Activated CD4-positive, alpha-beta memory T cell treated with anti-CD3 and anti-CD28 coated beads, Interleukin-2, amount 10 ng/mL, durations not matched to agents 7 days and 5 days (primary cell): ENCODE data around the gene LRRC2. TPM values are rescaled to one million over a fixed set of nuclear protein-coding genes. Genes with fewer than 3 reads are reported as not detected.
"Not testable (repeated sequence)": the region's sequence is repeated elsewhere in the genome, so short reads cannot be mapped to it uniquely, and the experiment has no call there.

Experiments
- CTCF ChIA-PET: fragments of 350-600 bp; sonication (Branson Sonifier 250); formaldehyde crosslinking; loops from one replicate; lab custom pipeline; 2021; ENCODE audit warnings: antibody characterized with exemption, inconsistent platforms; lab: Charles Lee
- POLR2A ChIA-PET: fragments of 350-600 bp; sonication (Branson Sonifier 250); formaldehyde crosslinking; loops from one replicate; lab custom pipeline; 2021; ENCODE audit warnings: antibody characterized with exemption; lab: Charles Lee
- DNase-seq: peaks from one replicate; pipeline ENCODE4 v3.0.0-alpha.2; 2020
- H3K27ac Mint-ChIP-seq: one replicate; pipeline ENCODE4 v1.8.0; 2021; ENCODE audit warnings: mild to moderate bottlenecking, mixed read lengths
- H3K27me3 Mint-ChIP-seq: one replicate; pipeline ENCODE4 v1.8.0; 2021; ENCODE audit warnings: mixed read lengths
- H3K36me3 Mint-ChIP-seq: one replicate; pipeline ENCODE4 v1.8.0; 2021; ENCODE audit warnings: low read depth, mixed read lengths
- H3K4me1 Mint-ChIP-seq: one replicate; pipeline ENCODE4 v1.8.0; 2021; ENCODE audit warnings: mixed read lengths
- H3K4me3 Mint-ChIP-seq: one replicate; pipeline ENCODE4 v1.8.0; 2021; ENCODE audit warnings: mild to moderate bottlenecking, mixed read lengths
- H3K9me3 Mint-ChIP-seq: one replicate; pipeline ENCODE4 v1.8.0; 2021; ENCODE audit warnings: mixed read lengths
- total RNA-seq, 2 experiments: library from RNA; stranded (reverse); gene quantifications; one replicate each; pipeline ENCODE4 v1.2.3, GENCODE V29; 2021

The LRRC2 gene
- total RNA-seq, 2 experiments from 2014 or later = 0.35 to 0.43 TPM

DNA sequence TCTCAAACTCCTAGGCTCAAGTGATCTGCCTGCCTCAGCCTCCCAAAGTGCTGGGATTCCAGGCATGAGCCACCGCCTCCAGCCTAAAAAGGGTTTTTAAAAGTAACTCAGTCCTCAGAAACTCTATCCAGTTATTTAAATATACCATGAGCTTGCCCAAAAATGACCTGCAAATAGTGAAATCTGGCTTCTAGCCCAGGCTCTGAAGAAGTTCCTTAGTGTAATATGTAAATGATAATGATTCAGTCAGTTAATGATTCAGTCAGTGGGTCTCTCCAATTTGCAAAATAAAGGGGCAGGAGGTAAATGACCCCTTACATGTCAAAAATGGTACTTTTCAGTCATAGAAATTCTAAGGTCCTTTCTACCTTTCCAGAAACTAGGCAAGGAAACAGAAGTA, 28.8 kb downstream of the LRRC2 start:
- DNase-seq = no peak
- H3K9me3 Mint-ChIP-seq = no peaks in the 10 kb centered on the region
- no peak overlapping the region for H3K4me3 Mint-ChIP-seq
- H3K27ac Mint-ChIP-seq = peak overlapping the region; percentile 83
- H3K27me3 Mint-ChIP-seq = peaks cover 20% of the 10 kb centered on the region
- H3K36me3 Mint-ChIP-seq = peaks cover 16% of the 10 kb centered on the region
- peaks cover 69% of the 10 kb centered on the region for H3K4me1 Mint-ChIP-seq
- POLR2A ChIA-PET = interaction anchor here (1.4 to 2.4 kb wide), 2 partner anchors 23 to 48 kb away, joined by 3 to 21 read pairs; no protein-coding TSS in a partner anchor
- CTCF ChIA-PET = interaction anchor here (2.4 to 3.6 kb wide), 4 partner anchors 12 to 92 kb away, joined by 6 to 65 read pairs (median 10); no protein-coding TSS in a partner anchor

DNA sequence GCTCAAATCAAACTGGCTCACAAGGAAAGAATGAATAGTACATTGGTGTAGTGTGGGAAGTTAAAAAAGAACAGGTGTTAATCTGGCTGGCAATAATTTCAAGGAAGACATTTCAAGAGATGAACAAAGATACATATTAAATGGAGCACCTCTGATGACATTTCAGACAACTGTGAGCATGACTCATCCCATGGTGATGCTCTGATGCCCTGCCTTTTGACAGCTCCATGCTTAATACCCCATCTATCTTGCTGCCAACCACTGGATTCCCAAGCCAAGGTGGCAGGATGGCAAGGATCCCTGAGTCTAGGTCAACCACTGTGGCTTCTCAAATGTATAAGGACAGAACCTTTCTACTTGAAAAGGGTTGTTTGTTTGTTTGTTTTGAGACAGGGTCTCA, 29.3 kb downstream of the LRRC2 start:
- peaks cover 63% of the 10 kb centered on the region for H3K4me1 Mint-ChIP-seq
- no peak overlapping the region for H3K4me3 Mint-ChIP-seq
- no peaks in the 10 kb centered on the region for H3K9me3 Mint-ChIP-seq
- peaks cover 21% of the 10 kb centered on the region for H3K27me3 Mint-ChIP-seq
- CTCF ChIA-PET = interaction anchor here (3.1 kb wide), 1 partner anchor 93 kb away, joined by 14 read pairs; no protein-coding TSS in a partner anchor
- no peak for DNase-seq
- H3K27ac Mint-ChIP-seq = peak overlapping the region; percentile 30
- POLR2A ChIA-PET = no interaction called here
- H3K36me3 Mint-ChIP-seq = peaks cover 16% of the 10 kb centered on the region

DNA sequence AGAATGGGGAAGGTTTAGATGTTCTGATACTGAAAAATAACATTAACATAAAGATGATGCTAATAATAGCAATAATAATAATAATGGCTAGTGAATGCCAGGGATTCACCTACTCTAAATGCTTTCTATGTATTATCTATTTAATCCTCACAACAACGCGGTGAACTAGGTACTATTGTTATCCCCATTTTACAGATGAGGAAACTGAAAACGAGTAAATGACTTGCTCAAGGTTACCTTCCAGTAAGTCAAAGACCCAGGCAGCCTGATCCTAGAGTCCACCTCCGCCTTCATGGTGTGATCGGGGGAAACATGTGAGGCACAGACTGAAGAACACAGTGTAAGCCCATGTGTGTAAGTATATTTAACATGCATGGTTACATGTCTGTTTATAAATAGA, 30.4 kb downstream of the LRRC2 start:
- peaks cover 57% of the 10 kb centered on the region for H3K4me1 Mint-ChIP-seq
- POLR2A ChIA-PET = no interaction called here
- H3K36me3 Mint-ChIP-seq = peaks cover 16% of the 10 kb centered on the region
- no peak for DNase-seq
- H3K27ac Mint-ChIP-seq = no peak overlapping the region
- H3K4me3 Mint-ChIP-seq = no peak overlapping the region
- peaks cover 28% of the 10 kb centered on the region for H3K27me3 Mint-ChIP-seq
- H3K9me3 Mint-ChIP-seq = no peaks in the 10 kb centered on the region
- CTCF ChIA-PET = no interaction called here

DNA sequence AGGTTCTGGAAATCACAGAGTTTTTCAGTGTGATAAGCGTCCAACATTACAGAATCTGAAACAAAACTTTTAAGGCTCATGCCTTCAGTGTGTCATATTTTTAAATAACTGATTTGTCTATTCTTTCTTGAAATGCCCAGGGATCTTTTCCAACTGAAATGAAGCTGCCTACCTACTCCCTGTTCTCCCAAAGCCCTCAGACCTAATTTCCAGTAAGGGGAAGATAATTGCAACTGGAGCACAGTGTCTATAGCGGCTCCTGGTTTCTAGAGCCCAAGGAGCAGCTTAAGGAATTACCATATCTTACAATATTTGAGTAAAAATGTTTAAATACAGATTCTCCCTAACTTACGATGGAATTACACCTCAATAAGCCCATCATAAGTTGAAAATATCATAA, 33.0 kb downstream of the LRRC2 start:
- peaks cover 16% of the 10 kb centered on the region for H3K36me3 Mint-ChIP-seq
- no peak overlapping the region for H3K4me3 Mint-ChIP-seq
- ChIA-PET CTCF (no interaction called here), POLR2A (no interaction called here)
- H3K27ac Mint-ChIP-seq = no peak overlapping the region
- DNase-seq = no peak
- H3K27me3 Mint-ChIP-seq = peaks cover 33% of the 10 kb centered on the region
- no peaks in the 10 kb centered on the region for H3K9me3 Mint-ChIP-seq
- peaks cover 32% of the 10 kb centered on the region for H3K4me1 Mint-ChIP-seq

DNA sequence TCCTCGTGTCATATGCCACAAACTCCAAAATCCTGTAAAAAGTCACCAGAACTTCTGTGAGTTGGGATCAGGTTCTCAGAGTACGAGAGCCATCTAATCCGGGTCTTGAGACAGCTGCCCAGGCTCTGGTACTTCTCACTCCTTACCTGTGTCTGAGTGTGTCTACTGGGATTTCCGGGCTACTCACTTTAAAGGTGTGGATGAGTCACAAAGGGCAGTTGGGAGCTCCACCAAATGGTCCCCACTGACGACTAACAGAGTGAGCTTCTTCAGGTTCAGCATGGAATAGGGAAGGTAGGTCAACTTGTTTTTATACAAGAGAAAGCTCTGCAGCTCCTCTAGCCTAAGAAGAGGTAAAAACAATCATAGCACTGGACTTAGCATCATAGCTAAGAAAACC, 38.9 kb downstream of the LRRC2 start:
- CTCF ChIA-PET = interaction anchor here (1.2 to 1.7 kb wide), 2 partner anchors 25 to 38 kb away, joined by 4 to 5 read pairs; no protein-coding TSS in a partner anchor
- Mint-ChIP-seq H3K36me3 (no peaks in the 10 kb centered on the region), H3K4me3 (no peak overlapping the region), H3K4me1 (no peaks in the 10 kb centered on the region), H3K27me3 (peaks cover 17% of the 10 kb centered on the region), H3K27ac (no peak overlapping the region), H3K9me3 (no peaks in the 10 kb centered on the region)
- POLR2A ChIA-PET = interaction anchor here (1.6 kb wide), 1 partner anchor 11 kb away, joined by 4 read pairs; no protein-coding TSS in a partner anchor
- DNase-seq = no peak

DNA sequence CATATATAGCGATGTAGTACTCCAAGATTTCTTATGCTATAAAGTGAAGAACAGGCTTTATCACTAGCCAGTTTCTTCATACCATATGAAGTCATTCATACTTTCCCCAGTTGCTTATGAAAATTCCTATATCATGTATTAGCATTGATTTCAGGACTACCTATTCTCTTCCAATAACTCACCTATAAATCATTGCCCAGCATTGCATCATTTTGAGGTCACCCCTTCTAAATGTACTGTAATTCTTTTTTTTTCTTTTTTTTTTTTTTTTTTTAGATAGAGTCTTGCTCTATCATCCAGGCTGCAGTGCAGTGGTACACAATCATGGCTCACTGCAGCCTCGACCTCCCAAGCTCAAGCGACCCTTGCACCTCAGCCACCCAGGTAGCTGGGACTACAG, 41.3 kb downstream of the LRRC2 start:
- no peak overlapping the region for H3K27ac Mint-ChIP-seq
- H3K4me3 Mint-ChIP-seq = no peak overlapping the region
- DNase-seq = no peak
- peaks cover 8% of the 10 kb centered on the region for H3K27me3 Mint-ChIP-seq
- H3K4me1 Mint-ChIP-seq = no peaks in the 10 kb centered on the region
- CTCF ChIA-PET = no interaction called here
- H3K36me3 Mint-ChIP-seq = no peaks in the 10 kb centered on the region
- POLR2A ChIA-PET = no interaction called here
- H3K9me3 Mint-ChIP-seq = no peaks in the 10 kb centered on the region

DNA sequence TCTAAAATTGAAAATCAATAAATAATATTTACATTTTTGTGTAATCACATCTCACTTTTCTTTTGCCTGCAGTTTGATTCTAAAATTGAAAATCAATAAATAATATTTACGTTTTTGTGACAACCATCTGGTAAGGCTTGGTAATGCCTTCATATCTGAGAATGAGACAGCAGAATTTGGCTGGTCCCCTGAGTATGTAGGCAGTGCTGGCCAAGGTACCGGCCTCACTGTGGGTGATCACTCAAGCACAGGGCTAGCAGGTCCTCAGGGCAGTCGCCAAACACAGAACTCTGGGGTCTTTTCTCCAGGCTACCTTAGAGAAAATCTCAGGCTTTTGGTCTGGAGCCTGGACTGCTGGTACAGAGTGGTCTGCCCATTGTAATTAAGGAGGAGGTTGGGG, 42.1 kb downstream of the LRRC2 start:
- no peaks in the 10 kb centered on the region for H3K9me3 Mint-ChIP-seq
- POLR2A ChIA-PET = no interaction called here
- DNase-seq = no peak
- CTCF ChIA-PET = no interaction called here
- no peak overlapping the region for H3K27ac Mint-ChIP-seq
- H3K4me1 Mint-ChIP-seq = no peaks in the 10 kb centered on the region
- H3K4me3 Mint-ChIP-seq = no peak overlapping the region
- H3K27me3 Mint-ChIP-seq = peaks cover 8% of the 10 kb centered on the region
- no peaks in the 10 kb centered on the region for H3K36me3 Mint-ChIP-seq

DNA sequence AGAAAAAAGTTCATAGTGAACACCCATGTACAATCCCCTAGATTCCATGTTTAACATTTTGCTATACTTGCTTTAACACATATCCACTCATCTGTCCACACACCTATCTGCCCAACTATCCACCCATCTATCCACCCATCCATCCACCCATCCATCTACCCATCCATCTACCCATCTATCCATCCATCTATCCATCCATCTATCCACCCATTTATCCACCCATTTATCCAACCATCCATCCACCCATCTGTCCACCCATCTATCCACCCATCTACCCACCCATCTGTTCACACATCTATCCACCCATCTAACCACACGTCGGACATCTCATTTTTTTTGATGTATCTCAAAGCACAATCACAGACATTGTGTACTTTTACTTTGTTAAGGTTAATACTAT, 42.5 kb downstream of the LRRC2 start:
- ChIA-PET CTCF (no interaction called here), POLR2A (no interaction called here)
- Mint-ChIP-seq H3K27ac (no peak overlapping the region), H3K9me3 (no peaks in the 10 kb centered on the region), H3K4me3 (no peak overlapping the region), H3K4me1 (no peaks in the 10 kb centered on the region), H3K36me3 (no peaks in the 10 kb centered on the region), H3K27me3 (peaks cover 8% of the 10 kb centered on the region)
- DNase-seq = no peak

DNA sequence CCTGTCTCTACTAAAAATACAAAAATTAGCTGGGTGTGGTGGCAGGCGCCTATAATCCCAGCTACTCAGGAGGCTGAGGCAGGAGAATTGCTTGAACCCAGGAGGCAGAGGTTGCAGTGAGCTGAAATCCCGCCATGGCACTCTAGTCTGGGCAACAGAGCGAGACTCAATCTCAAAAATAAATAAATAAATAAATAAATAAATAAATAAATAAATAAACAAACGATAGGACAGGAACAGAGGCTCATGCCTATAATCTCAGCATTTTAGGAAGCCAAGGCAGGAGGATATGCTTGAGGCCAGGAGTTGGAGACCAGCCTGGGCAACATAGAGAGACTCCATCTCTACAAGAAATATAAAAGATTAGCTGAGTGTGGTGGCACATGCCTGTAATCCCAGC, 43.9 kb downstream of the LRRC2 start:
- H3K4me3 Mint-ChIP-seq, H3K27me3 Mint-ChIP-seq, H3K9me3 Mint-ChIP-seq, POLR2A ChIA-PET, H3K36me3 Mint-ChIP-seq, H3K4me1 Mint-ChIP-seq, DNase-seq, H3K27ac Mint-ChIP-seq: not testable (repeated sequence)
- CTCF ChIA-PET = interaction anchor here (0.9 to 1.5 kb wide), 3 partner anchors 33 to 77 kb away, joined by 3 to 4 read pairs (median 3); no protein-coding TSS in a partner anchor

DNA sequence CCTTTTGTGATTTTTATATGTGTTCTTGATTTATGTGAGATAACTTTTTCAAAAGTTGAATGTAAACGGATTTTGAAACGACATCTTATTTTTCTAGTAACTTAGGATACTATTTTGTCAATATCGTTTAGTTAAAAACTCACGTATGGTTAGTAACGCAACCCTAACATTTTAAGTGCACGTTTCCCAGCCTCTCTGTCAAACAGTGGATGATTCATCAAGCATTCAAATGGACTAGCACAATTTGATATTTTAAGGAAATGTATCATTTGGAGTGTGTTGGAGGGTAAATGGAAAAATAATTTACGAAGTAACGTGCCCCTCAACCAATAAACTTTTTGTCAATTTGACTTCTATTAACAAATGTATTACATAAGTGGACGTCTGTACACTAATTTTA, 45.0 kb downstream of the LRRC2 start:
- POLR2A ChIA-PET = no interaction called here
- Mint-ChIP-seq H3K4me3 (no peak overlapping the region), H3K27ac (no peak overlapping the region), H3K27me3 (peaks cover 8% of the 10 kb centered on the region), H3K9me3 (no peaks in the 10 kb centered on the region), H3K4me1 (peaks cover 6% of the 10 kb centered on the region), H3K36me3 (no peaks in the 10 kb centered on the region)
- CTCF ChIA-PET = no interaction called here
- no peak for DNase-seq

DNA sequence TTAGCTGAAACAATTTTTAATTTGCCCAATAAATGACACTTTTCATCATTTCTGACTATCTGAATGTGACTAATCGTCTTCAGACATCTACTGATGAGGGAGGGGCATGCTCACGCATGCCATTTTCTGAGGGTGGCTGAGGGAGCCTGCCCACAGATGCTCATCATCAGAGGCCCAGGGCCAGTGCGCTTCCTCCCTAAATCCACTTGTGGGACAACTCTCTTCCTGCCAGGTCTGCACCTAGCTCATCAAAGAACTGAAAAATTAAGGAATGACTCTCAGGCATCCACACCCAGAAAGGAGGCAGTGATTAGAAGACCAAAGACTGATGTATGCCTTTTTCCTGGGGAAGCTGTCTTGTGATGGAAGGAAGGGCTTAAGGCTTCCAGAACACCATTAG, 45.6 kb downstream of the LRRC2 start:
- peaks cover 6% of the 10 kb centered on the region for H3K4me1 Mint-ChIP-seq

DNA sequence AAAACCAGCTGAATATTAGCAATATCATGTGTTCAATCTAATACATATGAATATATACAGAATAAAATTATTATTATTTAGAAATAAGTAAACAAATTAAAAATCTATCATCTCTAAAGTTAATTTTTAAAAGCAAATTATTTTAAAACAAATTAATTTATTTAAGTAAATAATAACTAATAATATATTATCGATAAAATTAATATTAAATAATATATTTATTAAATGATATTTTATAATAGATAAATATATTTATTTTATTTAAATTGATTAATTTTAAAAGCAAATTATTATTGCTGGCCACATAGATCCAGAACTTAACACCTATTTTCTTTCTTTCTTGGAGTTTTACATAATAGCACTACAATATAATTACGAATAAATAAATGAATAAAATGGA, 46.1 kb downstream of the LRRC2 start:
- H3K4me1 Mint-ChIP-seq = peaks cover 6% of the 10 kb centered on the region
- no peak for DNase-seq
- H3K36me3 Mint-ChIP-seq = no peaks in the 10 kb centered on the region
- H3K27me3 Mint-ChIP-seq = peaks cover 8% of the 10 kb centered on the region
- POLR2A ChIA-PET = no interaction called here
- H3K4me3 Mint-ChIP-seq = no peak overlapping the region
- no peaks in the 10 kb centered on the region for H3K9me3 Mint-ChIP-seq
- CTCF ChIA-PET = interaction anchor here (0.7 to 1.1 kb wide), 2 partner anchors 31 to 110 kb away, joined by 3 read pairs; no protein-coding TSS in a partner anchor
- H3K27ac Mint-ChIP-seq = no peak overlapping the region

More for the DNA sequence above, 45.6 kb downstream of the LRRC2 start:
- Mint-ChIP-seq H3K36me3 (no peaks in the 10 kb centered on the region), H3K9me3 (no peaks in the 10 kb centered on the region), H3K4me3 (no peak overlapping the region), H3K27ac (no peak overlapping the region), H3K27me3 (peaks cover 8% of the 10 kb centered on the region)
- no peak for DNase-seq
- ChIA-PET CTCF (no interaction called here), POLR2A (no interaction called here)

DNA sequence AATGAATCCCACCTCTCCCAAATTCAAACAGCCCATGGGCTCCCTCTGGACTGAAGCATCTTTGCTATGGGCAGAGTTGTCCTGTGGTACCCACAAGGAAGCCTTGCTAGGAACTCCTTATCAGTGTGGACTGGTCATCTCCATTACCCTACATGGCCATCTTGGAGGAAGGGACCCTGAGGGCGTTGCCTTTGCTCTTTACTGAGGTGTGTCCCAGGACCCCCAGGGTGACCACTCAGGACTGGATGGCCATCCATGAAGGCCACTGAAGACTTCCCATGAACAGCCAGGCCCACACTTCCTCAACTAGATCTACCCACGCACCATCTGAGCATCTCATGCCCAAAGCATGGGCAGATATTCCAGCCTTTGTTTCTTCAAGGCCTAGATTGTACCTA, 48.3 kb downstream of the LRRC2 start:
- no peak overlapping the region for H3K4me3 Mint-ChIP-seq
- peaks cover 6% of the 10 kb centered on the region for H3K4me1 Mint-ChIP-seq
- peaks cover 4% of the 10 kb centered on the region for H3K27me3 Mint-ChIP-seq
- ChIA-PET POLR2A (interaction anchor here (1.4 kb wide), 1 partner anchor 21 kb away, joined by 3 read pairs; no protein-coding TSS in a partner anchor), CTCF (interaction anchor here (0.6 to 1.6 kb wide), 4 partner anchors 21 to 540 kb away, joined by 3 to 4 read pairs (median 4); no protein-coding TSS in a partner anchor)
- DNase-seq = no peak
- no peaks in the 10 kb centered on the region for H3K9me3 Mint-ChIP-seq
- H3K36me3 Mint-ChIP-seq = no peaks in the 10 kb centered on the region
- no peak overlapping the region for H3K27ac Mint-ChIP-seq
